ENCODE measurements around the gene MEIOB.

Gene MEIOB

GRCh38 chr16:1914988-1915387 is 43.0 kb upstream of the MEIOB start:
- Histone ChIP-seq H3K27me3 (ENCODE audit: control insufficient read depth, insufficient read depth, low read length) (peaks cover 68% of the 10 kb centered on the region), H3K27ac (ENCODE audit: low read depth, low read length) (no peak overlapping the region), H3K4me3 (ENCODE audit: low read depth, low read length) (no peak overlapping the region), H3K9me3 (ENCODE audit: control insufficient read depth, insufficient read depth, low read depth, low read length) (no peaks in the 10 kb centered on the region), H3K36me3 (ENCODE audit: control insufficient read depth, insufficient read depth, low read length) (no peaks in the 10 kb centered on the region), H3K4me1 (ENCODE audit: control insufficient read depth, insufficient read depth, low read length) (peaks cover 39% of the 10 kb centered on the region), H3K9ac (ENCODE audit: low read length) (no peak overlapping the region)

GRCh38 chr16:1914084-1914608 is 42.2 kb upstream of the MEIOB start:
- Histone ChIP-seq H3K9ac (ENCODE audit: low read length) (no peak overlapping the region), H3K4me3 (ENCODE audit: low read depth, low read length) (no peak overlapping the region), H3K27ac (ENCODE audit: low read depth, low read length) (no peak overlapping the region), H3K36me3 (ENCODE audit: control insufficient read depth, insufficient read depth, low read length) (no peaks in the 10 kb centered on the region), H3K9me3 (ENCODE audit: control insufficient read depth, insufficient read depth, low read depth, low read length) (no peaks in the 10 kb centered on the region), H3K27me3 (ENCODE audit: control insufficient read depth, insufficient read depth, low read length) (peaks cover 60% of the 10 kb centered on the region), H3K4me1 (ENCODE audit: control insufficient read depth, insufficient read depth, low read length) (peaks cover 37% of the 10 kb centered on the region)

- H3K27me3 ChIP-seq (ENCODE audit: control insufficient read depth, insufficient read depth, low read length) = peaks cover 56% of the 10 kb centered on the region
- no peaks in the 10 kb centered on the region for H3K36me3 ChIP-seq (ENCODE audit: control insufficient read depth, insufficient read depth, low read length)
- H3K9me3 ChIP-seq (ENCODE audit: control insufficient read depth, insufficient read depth, low read depth, low read length) = no peaks in the 10 kb centered on the region
- H3K4me1 ChIP-seq (ENCODE audit: control insufficient read depth, insufficient read depth, low read length) = peaks cover 32% of the 10 kb centered on the region
- H3K27ac ChIP-seq (ENCODE audit: low read depth, low read length) = no peak overlapping the region
- no peak overlapping the region for H3K9ac ChIP-seq (ENCODE audit: low read length)
- no peak overlapping the region for H3K4me3 ChIP-seq (ENCODE audit: low read depth, low read length)
These were observed 41.5 kb upstream of the MEIOB start for GRCh38 chr16:1913327-1914083.

GRCh38 chr16:1912215-1912543 is 40.2 kb upstream of the MEIOB start:
- H3K4me3 ChIP-seq (ENCODE audit: low read depth, low read length) = no peak overlapping the region
- H3K27ac ChIP-seq (ENCODE audit: low read depth, low read length) = no peak overlapping the region
- H3K27me3 ChIP-seq (ENCODE audit: control insufficient read depth, insufficient read depth, low read length) = peaks cover 48% of the 10 kb centered on the region
- H3K36me3 ChIP-seq (ENCODE audit: control insufficient read depth, insufficient read depth, low read length) = no peaks in the 10 kb centered on the region
- no peak overlapping the region for H3K9ac ChIP-seq (ENCODE audit: low read length)
- no peaks in the 10 kb centered on the region for H3K9me3 ChIP-seq (ENCODE audit: control insufficient read depth, insufficient read depth, low read depth, low read length)
- H3K4me1 ChIP-seq (ENCODE audit: control insufficient read depth, insufficient read depth, low read length) = peaks cover 34% of the 10 kb centered on the region

- peaks cover 32% of the 10 kb centered on the region for H3K4me1 ChIP-seq (ENCODE audit: control insufficient read depth, insufficient read depth, low read length)
- no peaks in the 10 kb centered on the region for H3K36me3 ChIP-seq (ENCODE audit: control insufficient read depth, insufficient read depth, low read length)
- no peaks in the 10 kb centered on the region for H3K9me3 ChIP-seq (ENCODE audit: control insufficient read depth, insufficient read depth, low read depth, low read length)
- no peak overlapping the region for H3K9ac ChIP-seq (ENCODE audit: low read length)
- no peak overlapping the region for H3K4me3 ChIP-seq (ENCODE audit: low read depth, low read length)
- H3K27ac ChIP-seq (ENCODE audit: low read depth, low read length) = no peak overlapping the region
- peaks cover 43% of the 10 kb centered on the region for H3K27me3 ChIP-seq (ENCODE audit: control insufficient read depth, insufficient read depth, low read length)
These were observed 39.7 kb upstream of the MEIOB start for GRCh38 chr16:1911467-1912214.

DNA sequence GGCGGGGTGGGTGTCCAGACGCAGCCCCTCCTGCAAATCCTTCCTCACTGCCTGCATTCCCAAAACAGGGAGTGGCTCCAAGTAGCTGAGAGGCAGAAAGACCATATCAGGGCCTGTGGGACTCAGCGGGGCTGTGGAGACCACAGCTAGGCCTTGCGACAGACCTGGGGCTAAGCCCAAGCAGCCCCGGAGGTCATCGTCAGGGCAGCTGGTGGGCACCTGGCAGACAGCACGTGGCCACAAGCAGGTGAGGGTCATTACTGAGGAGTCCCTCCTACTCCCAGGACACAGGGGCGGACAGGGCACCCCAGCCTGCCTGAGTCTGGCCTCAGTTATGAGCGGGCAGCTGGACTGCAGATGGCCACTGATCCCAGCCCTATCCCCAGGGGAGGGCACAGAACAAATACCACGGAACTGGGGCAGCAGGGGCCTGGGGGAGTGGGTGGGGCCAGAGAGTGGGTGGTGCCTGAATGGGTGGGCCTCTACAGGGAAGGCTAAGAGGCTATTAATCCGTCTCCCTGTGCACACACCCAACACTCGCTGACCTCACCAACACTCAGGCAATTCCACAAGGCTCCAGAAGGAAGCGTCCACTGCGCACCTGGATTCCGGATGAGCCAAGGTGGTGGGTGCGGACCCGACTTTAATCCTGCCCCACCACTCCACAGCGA is 37.7 kb upstream of the MEIOB start:
- Histone ChIP-seq H3K9me3 (ENCODE audit: control insufficient read depth, insufficient read depth, low read depth, low read length) (no peaks in the 10 kb centered on the region), H3K36me3 (ENCODE audit: control insufficient read depth, insufficient read depth, low read length) (no peaks in the 10 kb centered on the region), H3K4me3 (ENCODE audit: low read depth, low read length) (no peak overlapping the region), H3K4me1 (ENCODE audit: control insufficient read depth, insufficient read depth, low read length) (peaks cover 34% of the 10 kb centered on the region; the same call in 1 of the 2 replicates), H3K27me3 (ENCODE audit: control insufficient read depth, insufficient read depth, low read length) (peaks cover 27% of the 10 kb centered on the region), H3K27ac (ENCODE audit: low read depth, low read length) (no peak overlapping the region), H3K9ac (ENCODE audit: low read length) (no peak overlapping the region)

DNA sequence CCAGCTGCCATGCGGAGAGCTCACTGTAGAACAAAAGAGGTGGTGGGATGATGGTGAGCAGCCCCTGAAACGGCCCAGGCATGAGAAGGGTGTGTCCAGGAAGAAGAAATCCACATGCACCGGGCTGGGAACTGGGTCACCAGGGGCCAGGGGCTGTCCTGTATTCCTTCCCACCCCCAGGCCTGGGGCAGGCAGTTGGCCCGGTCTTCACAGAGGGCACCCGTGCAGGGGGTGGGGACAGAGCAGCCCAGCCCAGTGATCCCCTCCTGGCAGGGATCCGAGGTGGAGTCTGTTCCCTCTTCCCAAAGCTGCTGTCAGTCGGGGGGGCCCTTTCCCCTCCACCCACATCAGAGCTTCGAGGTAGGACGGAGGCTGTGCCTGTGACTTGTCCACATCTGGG is 37.0 kb upstream of the MEIOB start:
- H3K27ac ChIP-seq (ENCODE audit: low read depth, low read length) = no peak overlapping the region
- peaks cover 27% of the 10 kb centered on the region; the same call in 1 of the 2 replicates for H3K4me1 ChIP-seq (ENCODE audit: control insufficient read depth, insufficient read depth, low read length)
- no peak overlapping the region for H3K4me3 ChIP-seq (ENCODE audit: low read depth, low read length)
- H3K9me3 ChIP-seq (ENCODE audit: control insufficient read depth, insufficient read depth, low read depth, low read length) = no peaks in the 10 kb centered on the region
- no peaks in the 10 kb centered on the region for H3K36me3 ChIP-seq (ENCODE audit: control insufficient read depth, insufficient read depth, low read length)
- peaks cover 20% of the 10 kb centered on the region for H3K27me3 ChIP-seq (ENCODE audit: control insufficient read depth, insufficient read depth, low read length)
- H3K9ac ChIP-seq (ENCODE audit: low read length) = no peak overlapping the region

DNA sequence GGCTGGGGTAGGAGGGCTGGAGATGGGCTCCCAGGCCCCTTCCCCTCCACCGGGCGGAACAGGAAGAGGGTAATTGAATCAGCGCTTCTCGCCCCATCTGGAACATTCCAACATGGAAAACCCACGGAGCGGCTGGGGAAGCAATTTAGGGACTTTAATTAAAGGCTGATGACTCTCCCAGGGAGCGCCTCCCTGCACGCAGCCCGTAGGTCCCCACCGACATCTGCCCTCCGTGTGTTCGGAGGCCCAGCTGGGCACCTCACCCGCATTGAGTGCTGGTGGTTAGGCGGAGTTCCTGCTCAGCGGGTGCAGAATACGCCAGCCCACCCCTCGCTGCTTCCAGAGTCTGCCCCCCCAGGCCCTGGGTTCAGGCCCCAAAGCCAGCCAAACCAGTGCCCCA is 36.2 kb upstream of the MEIOB start:
- Histone ChIP-seq H3K9me3 (ENCODE audit: control insufficient read depth, insufficient read depth, low read depth, low read length) (no peaks in the 10 kb centered on the region), H3K9ac (ENCODE audit: low read length) (no peak overlapping the region), H3K4me3 (ENCODE audit: low read depth, low read length) (no peak overlapping the region), H3K27me3 (ENCODE audit: control insufficient read depth, insufficient read depth, low read length) (peaks cover 12% of the 10 kb centered on the region), H3K4me1 (ENCODE audit: control insufficient read depth, insufficient read depth, low read length) (peaks cover 19% of the 10 kb centered on the region; the same call in 1 of the 2 replicates), H3K36me3 (ENCODE audit: control insufficient read depth, insufficient read depth, low read length) (no peaks in the 10 kb centered on the region), H3K27ac (ENCODE audit: low read depth, low read length) (no peak overlapping the region)

DNA sequence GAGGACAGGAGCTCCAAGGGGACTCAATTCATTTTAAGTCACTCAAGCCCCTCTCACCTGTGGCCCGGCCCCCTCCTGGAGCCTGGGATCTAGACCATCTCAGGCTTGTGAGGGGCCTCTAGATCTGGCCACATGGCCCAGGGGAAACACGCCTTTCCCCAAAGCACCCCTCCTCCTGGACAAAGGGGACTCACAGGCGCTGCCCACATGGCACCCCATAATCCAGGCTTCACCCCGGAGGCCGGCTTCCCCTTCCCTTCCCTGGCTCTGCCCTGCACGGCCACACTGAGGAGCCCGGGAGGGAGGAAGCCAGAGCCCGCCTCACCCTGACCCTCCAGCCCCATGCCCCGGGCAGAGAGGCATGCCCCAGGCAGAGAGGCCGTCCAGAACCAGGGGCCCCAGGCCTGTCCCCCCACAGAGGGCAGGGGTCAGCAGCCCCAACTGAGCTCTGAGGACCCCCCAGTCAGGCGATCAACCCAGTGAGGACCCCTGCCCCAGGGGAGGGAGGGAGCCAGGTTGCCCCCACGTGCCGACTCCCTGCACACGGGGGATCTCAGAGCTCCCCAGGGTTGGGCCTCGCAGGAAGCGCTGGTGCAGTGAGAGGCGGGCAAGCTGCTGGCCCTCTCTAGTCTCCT is 35.4 kb upstream of the MEIOB start:
- H3K4me3 ChIP-seq (ENCODE audit: low read depth, low read length) = no peak overlapping the region
- no peaks in the 10 kb centered on the region for H3K36me3 ChIP-seq (ENCODE audit: control insufficient read depth, insufficient read depth, low read length)
- no peaks in the 10 kb centered on the region for H3K9me3 ChIP-seq (ENCODE audit: control insufficient read depth, insufficient read depth, low read depth, low read length)
- H3K27me3 ChIP-seq (ENCODE audit: control insufficient read depth, insufficient read depth, low read length) = peaks cover 10% of the 10 kb centered on the region; the same call in 1 of the 2 replicates
- peaks cover 19% of the 10 kb centered on the region; the same call in 1 of the 2 replicates for H3K4me1 ChIP-seq (ENCODE audit: control insufficient read depth, insufficient read depth, low read length)
- H3K9ac ChIP-seq (ENCODE audit: low read length) = no peak overlapping the region
- H3K27ac ChIP-seq (ENCODE audit: low read depth, low read length) = no peak overlapping the region

GRCh38 chr16:1906846-1907165 is 34.8 kb upstream of the MEIOB start:
- H3K9ac ChIP-seq (ENCODE audit: low read length) = no peak overlapping the region
- H3K27ac ChIP-seq (ENCODE audit: low read depth, low read length) = no peak overlapping the region
- no peaks in the 10 kb centered on the region for H3K36me3 ChIP-seq (ENCODE audit: control insufficient read depth, insufficient read depth, low read length)
- H3K4me1 ChIP-seq (ENCODE audit: control insufficient read depth, insufficient read depth, low read length) = peaks cover 19% of the 10 kb centered on the region; the same call in 1 of the 2 replicates
- H3K27me3 ChIP-seq (ENCODE audit: control insufficient read depth, insufficient read depth, low read length) = peaks cover 10% of the 10 kb centered on the region; the same call in 1 of the 2 replicates
- no peaks in the 10 kb centered on the region for H3K9me3 ChIP-seq (ENCODE audit: control insufficient read depth, insufficient read depth, low read depth, low read length)
- H3K4me3 ChIP-seq (ENCODE audit: low read depth, low read length) = no peak overlapping the region
